ENCODE measurements around the gene IDH1.
"Not testable (repeated sequence)": the region's sequence is repeated elsewhere in the genome, so short reads cannot be mapped to it uniquely, and the experiment has no call there.

IDH1 gene

GRCh38 chr2:208269091-208269490 is 14.2 kb upstream of the IDH1 start:
- no peak for DNase-seq (ENCODE audit: low read depth)
- no peak overlapping the region for H3K4me3 ChIP-seq (ENCODE audit: control insufficient read depth, low read depth, low read length)
- TF ChIP-seq CTCF (conservative IDR thresholded peaks at IDR 0.05; ENCODE audit: control insufficient read depth, insufficient read depth, low read depth, low read length), result peak; percentile 8

- no peak overlapping the region for H3K4me3 ChIP-seq (ENCODE audit: control insufficient read depth, low read depth, low read length)
- no peak for TF ChIP-seq CTCF (conservative IDR thresholded peaks at IDR 0.05; ENCODE audit: control insufficient read depth, insufficient read depth, low read depth, low read length)
- DNase-seq (ENCODE audit: low read depth), result no peak
Observed at GRCh38 chr2:208268156-208268952, 13.5 kb upstream of the IDH1 start.

GRCh38 chr2:208267526-208267925 is 12.7 kb upstream of the IDH1 start:
- peak overlapping the region; percentile 95 for H3K4me3 ChIP-seq (ENCODE audit: control insufficient read depth, low read depth, low read length)
- not testable (repeated sequence) for DNase-seq (ENCODE audit: low read depth)

DNA sequence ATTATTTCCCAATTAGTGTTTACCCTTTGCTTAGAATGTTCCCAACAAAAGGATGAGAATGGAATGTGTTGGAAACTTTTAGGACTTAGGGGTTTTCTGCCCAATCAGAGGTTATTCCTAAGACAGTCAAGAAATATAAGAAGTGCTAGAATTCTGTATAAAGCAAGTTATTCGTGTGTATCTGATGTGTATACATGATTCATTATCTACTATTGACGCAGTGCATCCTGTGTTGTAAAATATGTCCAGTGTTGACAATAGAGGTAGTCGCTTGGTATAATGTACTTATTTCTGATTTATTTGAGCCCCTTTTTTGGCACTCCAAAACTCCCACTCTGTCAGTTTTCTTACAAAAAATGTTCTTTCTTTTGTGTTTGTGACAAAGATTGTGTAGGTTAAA is 12.1 kb upstream of the IDH1 start:
- peak; percentile 53 for DNase-seq (ENCODE audit: low read depth)
- H3K4me3 ChIP-seq (ENCODE audit: control insufficient read depth, low read depth, low read length), result peak overlapping the region; percentile 95
- no peak for TF ChIP-seq CTCF (conservative IDR thresholded peaks at IDR 0.05; ENCODE audit: control insufficient read depth, insufficient read depth, low read depth, low read length)

- no peak for TF ChIP-seq CTCF (conservative IDR thresholded peaks at IDR 0.05; ENCODE audit: control insufficient read depth, insufficient read depth, low read depth, low read length)
- DNase-seq (ENCODE audit: low read depth), result peak; percentile 40
- peak overlapping the region; percentile 95 for H3K4me3 ChIP-seq (ENCODE audit: control insufficient read depth, low read depth, low read length)
Observed at GRCh38 chr2:208266553-208266893, 11.7 kb upstream of the IDH1 start.

DNA sequence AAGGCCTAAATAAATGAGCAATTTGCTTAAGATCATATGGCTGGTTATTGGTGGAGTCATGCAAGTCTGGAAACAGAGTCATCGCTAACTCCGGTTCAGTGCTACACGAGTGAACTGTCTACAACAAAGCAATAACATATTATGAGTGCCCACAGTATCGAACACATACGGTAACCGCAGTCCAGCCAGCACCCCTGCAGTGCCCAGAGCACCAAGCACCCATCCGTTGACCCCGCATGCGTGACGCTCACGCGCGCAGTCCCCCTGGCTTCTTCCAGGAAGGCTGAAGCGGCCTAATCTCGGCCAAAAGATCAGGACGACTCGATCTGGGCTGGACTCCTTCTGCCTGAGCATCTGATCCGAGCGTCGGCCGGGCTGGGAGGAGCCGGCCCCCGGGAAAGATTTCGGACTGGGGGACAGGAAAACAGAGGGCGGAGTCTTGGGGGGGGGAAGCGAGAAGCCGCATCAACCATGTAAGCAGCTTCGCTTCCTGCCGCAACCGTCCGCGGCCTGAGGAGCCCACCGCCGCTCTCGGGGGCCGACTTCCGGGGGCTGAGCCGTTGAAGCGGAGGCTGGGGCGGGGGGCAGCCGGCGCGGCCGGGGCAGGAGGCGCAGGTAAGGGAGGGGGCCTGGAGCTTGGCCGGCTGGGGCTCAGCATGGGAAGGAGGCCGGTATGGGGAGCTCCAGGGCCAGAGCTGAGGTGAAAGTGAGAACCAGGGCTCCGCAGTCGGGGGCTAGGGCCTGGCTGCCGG is 11.1 kb upstream of the IDH1 start, which contains the start of gene PIKFYVE:
Gene PIKFYVE (plus strand): TSS at position 455 of the 752 bp plus-strand sequence. CDS start 5,265 bp downstream, outside the sequence.
- H3K4me3 ChIP-seq (ENCODE audit: control insufficient read depth, low read depth, low read length), result peak within 1 kb of the TSS; percentile 95
- peak; percentile 97 for DNase-seq (ENCODE audit: low read depth)
- no peak for TF ChIP-seq CTCF (conservative IDR thresholded peaks at IDR 0.05; ENCODE audit: control insufficient read depth, insufficient read depth, low read depth, low read length)

GRCh38 chr2:208265371-208265800 is 10.5 kb upstream of the IDH1 start:
- TF ChIP-seq CTCF (conservative IDR thresholded peaks at IDR 0.05; ENCODE audit: control insufficient read depth, insufficient read depth, low read depth, low read length), result no peak
- H3K4me3 ChIP-seq (ENCODE audit: control insufficient read depth, low read depth, low read length), result peak overlapping the region; percentile 95
- DNase-seq (ENCODE audit: low read depth), result peak; percentile 62

GRCh38 chr2:208256849-208257813 is 2.3 kb upstream of the IDH1 start:
- not testable (repeated sequence) for H3K4me3 ChIP-seq (ENCODE audit: control insufficient read depth, low read depth, low read length); DNase-seq (ENCODE audit: low read depth)

Measured in fibroblast of mammary gland (primary cell).